SU-DHL-6 (cell line): ENCODE results near the gene CCDC60.

Source experiments
- CTCF ChIP-seq: fragments of 200-600 bp; sonication (generic); IDR thresholded peaks from one replicate; pipeline ENCODE4 v1.5.1; 2017; ENCODE audit warnings: antibody characterized with exemption, mild to moderate bottlenecking, low read length, moderate library complexity; ENCODE audit not compliant: insufficient read depth, poor library complexity, severe bottlenecking
- EZH2phosphoT487 ChIP-seq: fragments of 200-600 bp; sonication (generic), shearing (Covaris generic); conservative IDR thresholded peaks from 2 replicates; pipeline ENCODE4 v1.6.1; 2018; ENCODE audit warnings: mild to moderate bottlenecking, antibody characterized with exemption, low read length, moderate library complexity, mixed read lengths

DNA sequence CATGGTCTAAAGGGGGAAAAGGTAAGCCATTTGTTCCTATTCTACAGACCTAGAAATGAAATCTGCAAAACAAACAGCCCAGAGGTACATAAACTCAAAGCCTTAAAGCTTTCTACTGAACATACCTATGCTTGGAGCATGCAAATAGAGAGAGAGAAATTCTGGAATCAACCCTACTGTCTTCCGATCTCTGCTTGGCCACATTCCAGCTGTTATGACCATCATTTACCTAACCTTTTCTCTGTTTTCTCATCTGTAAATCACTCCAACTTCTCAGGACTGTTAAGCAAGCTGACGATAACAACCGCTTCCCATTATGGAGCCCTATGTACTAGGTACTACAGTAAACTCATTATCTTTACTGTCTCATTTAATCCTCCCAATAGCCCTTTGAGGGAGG, 126.3 kb downstream of the CCDC60 start:
- TF ChIP-seq CTCF (no peak), EZH2phosphoT487 (no peak)
